Loucy (cell line): ENCODE measurements around the gene HAUS2.

ENCODE experiments used
- H2AFZ ChIP-seq: fragments of 200-600 bp; sonication (generic); 2 replicates; pipeline ENCODE4 v1.6.0; 2016; ENCODE audit warnings: antibody characterized with exemption, mild to moderate bottlenecking, low read length, moderate library complexity
- H3F3A ChIP-seq: fragments of 200-600 bp; 2 replicates; pipeline ENCODE4 v1.6.0; 2016; ENCODE audit warnings: antibody characterized with exemption, low read depth, mild to moderate bottlenecking
- H3K27me3 ChIP-seq: fragments of 200-600 bp; sonication (generic); 2 replicates; pipeline ENCODE4 v1.6.1; 2014; ENCODE audit warnings: low read length, mild to moderate bottlenecking; ENCODE audit not compliant: insufficient read depth, poor library complexity, severe bottlenecking
- H3K36me3 ChIP-seq: fragments of 200-600 bp; sonication (generic); 2 replicates; pipeline ENCODE4 v1.6.1; 2016; ENCODE audit warnings: low read length; ENCODE audit not compliant: insufficient read depth
- H3K4me1 ChIP-seq: fragments of 200-600 bp; sonication (generic); 2 replicates; pipeline ENCODE4 v1.5.1; 2014; ENCODE audit warnings: low read length, mild to moderate bottlenecking; ENCODE audit not compliant: insufficient read depth, poor library complexity, severe bottlenecking
- H3K4me2 ChIP-seq: fragments of 200-600 bp; sonication (generic); 2 replicates; pipeline ENCODE4 v1.6.0; 2014; ENCODE audit warnings: antibody characterized with exemption, low read length, low read depth, mild to moderate bottlenecking; ENCODE audit not compliant: poor library complexity, severe bottlenecking
- H3K4me3 ChIP-seq: fragments of 200-600 bp; sonication (generic); 2 replicates; pipeline ENCODE4 v1.5.1; 2014; ENCODE audit warnings: low read length, mild to moderate bottlenecking, mixed read lengths; ENCODE audit not compliant: poor library complexity, severe bottlenecking
- H3K79me2 ChIP-seq: fragments of 200-600 bp; sonication (generic); 2 replicates; pipeline ENCODE4 v1.6.1; 2014; ENCODE audit warnings: low read length; ENCODE audit not compliant: insufficient read depth
- H3K9ac ChIP-seq: fragments of 200-600 bp; sonication (generic); 2 replicates; pipeline ENCODE4 v1.6.0; 2014; ENCODE audit warnings: mild to moderate bottlenecking, low read depth, low read length, moderate library complexity; ENCODE audit not compliant: poor library complexity, severe bottlenecking
- H3K9me2 ChIP-seq: fragments of 200-600 bp; sonication (generic); replicated peaks from 2 replicates; pipeline ENCODE4 v1.6.1; 2016; ENCODE audit warnings: low read depth, low read length, mixed read lengths
- H3K9me3 ChIP-seq: fragments of 200-600 bp; sonication (generic); 2 replicates; pipeline ENCODE4 v1.6.1; 2014; ENCODE audit warnings: mild to moderate bottlenecking, antibody characterized with exemption, low read length, low read depth; ENCODE audit not compliant: insufficient read depth
- H4K20me1 ChIP-seq: fragments of 200-600 bp; sonication (generic); 2 replicates; pipeline ENCODE4 v1.6.0; 2014; ENCODE audit warnings: antibody characterized with exemption, low read length, mild to moderate bottlenecking; ENCODE audit not compliant: insufficient read depth, poor library complexity, severe bottlenecking
- CTCF ChIP-seq: fragments of 200-600 bp; sonication (generic); conservative IDR thresholded peaks from 2 replicates; pipeline ENCODE4 v1.5.1; 2014; ENCODE audit warnings: mild to moderate bottlenecking, antibody characterized with exemption, low read length
- EZH2phosphoT487 ChIP-seq: fragments of 200-600 bp; IDR thresholded peaks from 2 replicates; pipeline ENCODE4 v1.6.1; 2018; ENCODE audit warnings: antibody characterized with exemption, mild to moderate bottlenecking, moderate library complexity, borderline replicate concordance

Gene HAUS2

GRCh38 chr15:42576776-42577175 is 28.1 kb downstream of the HAUS2 start:
- H3K4me3 ChIP-seq, result peak overlapping the region; percentile 76

DNA sequence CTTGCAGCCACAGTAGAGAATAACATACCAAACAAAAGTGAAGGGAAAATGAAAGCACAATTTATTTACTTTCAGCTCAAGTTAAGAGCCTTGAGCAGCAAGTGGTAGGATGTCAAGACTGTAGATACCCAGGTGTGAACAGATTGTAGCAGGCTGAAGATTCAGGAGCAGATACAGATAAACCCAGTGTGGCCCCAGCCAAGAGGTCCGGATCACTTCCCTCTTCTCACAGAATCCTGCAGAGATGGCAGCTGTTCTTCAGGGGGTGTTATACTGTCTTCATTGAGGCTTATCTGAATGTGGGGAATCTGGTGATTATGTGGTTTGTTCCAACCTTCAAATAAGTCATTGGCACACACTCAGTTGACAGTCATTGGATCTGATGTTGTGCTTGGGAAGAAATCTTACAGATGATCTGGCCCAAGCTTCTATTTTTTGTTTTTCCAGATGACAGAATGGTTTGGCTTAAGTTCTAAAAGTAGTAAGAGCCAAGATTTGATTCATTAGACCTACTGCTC is 28.9 kb downstream of the HAUS2 start:
- H3K4me2 ChIP-seq, result peak overlapping the region; percentile 93

More at GRCh38 chr15:42576776-42577175, 28.1 kb downstream of the HAUS2 start:
- Histone ChIP-seq H3K36me3 (no peaks in the 10 kb centered on the region), H3K9me3 (no peaks in the 10 kb centered on the region), H3F3A (no peaks in the 10 kb centered on the region), H4K20me1 (peaks cover 25% of the 10 kb centered on the region), H3K9ac (peak overlapping the region; percentile 79), H3K27me3 (no peaks in the 10 kb centered on the region), H3K4me1 (peaks cover 38% of the 10 kb centered on the region), H3K4me2 (peak overlapping the region; percentile 93), H3K79me2 (peaks cover 59% of the 10 kb centered on the region), H2AFZ (no peak overlapping the region), H3K9me2 (no peaks in the 10 kb centered on the region)
- TF ChIP-seq EZH2phosphoT487 (no peak), CTCF (no peak)

DNA sequence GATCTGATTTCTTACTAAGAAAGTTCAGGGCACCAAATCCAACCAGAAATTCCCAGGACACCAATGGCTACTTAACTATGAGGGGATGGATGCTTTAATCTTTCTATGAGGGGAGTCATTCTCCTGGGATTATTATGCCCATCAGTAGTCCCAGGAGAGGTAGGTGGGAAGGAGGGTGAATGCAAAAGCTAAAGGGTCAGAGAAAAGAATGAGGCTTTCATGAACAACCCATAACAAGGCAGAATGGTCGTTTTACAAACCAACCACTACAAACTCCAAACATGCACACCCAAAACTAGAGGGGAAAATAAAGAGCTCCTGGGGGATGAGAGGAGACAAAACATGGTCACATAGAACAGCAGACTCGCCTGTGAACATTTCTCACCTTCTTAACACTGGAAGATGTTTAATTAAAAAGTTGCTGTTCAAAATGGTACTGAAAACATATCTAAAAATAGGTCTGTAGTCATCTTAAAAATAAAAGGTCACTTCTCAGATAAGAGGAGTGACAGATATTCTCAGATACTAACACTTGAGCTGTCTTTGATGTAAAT is 30.4 kb downstream of the HAUS2 start:
- Histone ChIP-seq H3K4me3 (peak overlapping the region; percentile 76), H3K27me3 (no peaks in the 10 kb centered on the region), H3F3A (no peaks in the 10 kb centered on the region), H3K9me2 (no peaks in the 10 kb centered on the region), H3K9ac (peak overlapping the region; percentile 39), H3K9me3 (no peaks in the 10 kb centered on the region), H4K20me1 (peaks cover 25% of the 10 kb centered on the region), H3K36me3 (no peaks in the 10 kb centered on the region), H2AFZ (no peak overlapping the region), H3K4me2 (peak overlapping the region; percentile 93), H3K4me1 (peaks cover 61% of the 10 kb centered on the region), H3K79me2 (peaks cover 82% of the 10 kb centered on the region)
- TF ChIP-seq CTCF (no peak), EZH2phosphoT487 (no peak)

More for the DNA sequence above, 28.9 kb downstream of the HAUS2 start:
- Histone ChIP-seq H3K36me3 (no peaks in the 10 kb centered on the region), H3K9me2 (no peaks in the 10 kb centered on the region), H3K4me1 (peaks cover 46% of the 10 kb centered on the region), H3F3A (no peaks in the 10 kb centered on the region), H4K20me1 (peaks cover 25% of the 10 kb centered on the region), H3K79me2 (peaks cover 67% of the 10 kb centered on the region), H3K4me3 (peak overlapping the region; percentile 76), H3K9ac (peak overlapping the region; percentile 79), H3K27me3 (no peaks in the 10 kb centered on the region), H3K9me3 (no peaks in the 10 kb centered on the region), H2AFZ (no peak overlapping the region)
- TF ChIP-seq EZH2phosphoT487 (no peak), CTCF (no peak)
